Ovary (tissue), 9 donors: ENCODE measurements around the gene SNAP47. TPM values are rescaled to one million over a fixed set of nuclear protein-coding genes. Genes with fewer than 3 reads are reported as not detected.

Experiments
- DNase-seq, 5 donors: peaks; one replicate each; pipeline ENCODE4 v3.0.0-alpha.2; 2019 to 2020
- H3K27ac ChIP-seq, 2 donors: fragments of 200-600 bp; one replicate each; pipeline versions ENCODE4 v1.5.1 to v1.8.0; 2019 to 2022
- H3K27me3 ChIP-seq: fragments of 200-600 bp; one replicate; pipeline ENCODE4 v1.8.0; 2022
- H3K36me3 ChIP-seq: fragments of 200-600 bp; sonication (generic); one replicate; pipeline ENCODE4 v1.5.1; 2019
- H3K4me1 ChIP-seq: one replicate; pipeline ENCODE4 v1.8.1; 2013; ENCODE audit warnings: mild to moderate bottlenecking, moderate library complexity; ENCODE audit not compliant: insufficient read depth
- H3K4me3 ChIP-seq: fragments of 200-600 bp; sonication (generic); one replicate; pipeline ENCODE4 v1.5.1; 2017
- H3K9me3 ChIP-seq, 2 donors: fragments of 200-600 bp in 1 of 2; sonication (generic) in 1 of 2; one replicate each; pipeline versions ENCODE4 v1.5.1 to v1.8.1; 2013 to 2019; ENCODE audit warnings: mild to moderate bottlenecking in 1 of 2, moderate library complexity in 1 of 2
- EP300 ChIP-seq: sonication (generic); formaldehyde crosslinking; IDR thresholded peaks from one replicate; pipeline ENCODE4 v1.6.1; 2017; ENCODE audit warnings: antibody characterized with exemption
- POLR2A ChIP-seq: fragments of 450-650 bp; IDR thresholded peaks from one replicate; pipeline ENCODE4 v1.6.1; 2017; ENCODE audit warnings: antibody characterized with exemption, mild to moderate bottlenecking, moderate library complexity
- WGBS, 3 donors: extraction: QIAGEN DNeasy Blood & Tissue Kit in 1 of 3; methylation state at CpG; one replicate each; pipeline versions ENCODE4 v1.1.5 to v1.1.7; 2013 to 2017; 5-methylcytosine and 5-hydroxymethylcytosine counted together
- intact Hi-C, 4 donors: fragments of 100-400 bp; cut with DNase I; formaldehyde crosslinking; loops; one replicate each; pipeline versions ENCODE4 v1.11.0 to v1.15.1; 2022 to 2023
- polyA plus RNA-seq, 2 donors: library from polyadenylated mRNA; stranded (reverse); fragments of 200-250 nt in 1 of 2; fragments of 350-450 nt in 1 of 2; fragmentation: Illumina TruSeq in 1 of 2; extraction: RNeasy Lipid Tissue Mini Kit (QIAGEN cat#74804) in 1 of 2; gene quantifications; one replicate each; pipeline ENCODE4 v1.2.3, GENCODE V29; 2013 to 2014
- total RNA-seq, 7 donors: library from RNA; depleted of rRNA in 2 of 7; stranded (reverse); fragments of >200 nt in 2 of 7; fragmentation: NEBNext Ultra II Directional in 3 of 7; extraction: Animal tissue kit (Norgen Biotek cat#: 25700) in 3 of 7; gene quantifications; one replicate each; pipeline versions ENCODE4 v1.1.0 to v1.2.4, GENCODE V29; 2016 to 2023
- TF ChIP-seq, protein P1 (sequence below), 3 donors: fragments of 450-650 bp in 2 of 3; fragments of 200-600 bp in 1 of 3; IDR thresholded peaks; one replicate each; pipeline versions ENCODE4 v1.5.1 to v1.8.0; 2016 to 2022; ENCODE audit warnings: antibody characterized with exemption in 3 of 3, mild to moderate bottlenecking in 1 of 3
- donor health status: DM: no; HTN: no; CAD: no; lungs with moderate emphysema.
- donor health status: DM: no; HTN: no; CAD: no.
- donor health status: Bipolar disorder and iron deficiency.
- donor health status: DM: yes; HTN: yes; CAD: no.
- donor health status: DM: no; HTN: no; CAD: no.
- donor health status: DM: yes; HTN: yes; CAD: no.

SNAP47 gene
- total and polyA plus RNA-seq, 9 donors: 43.5 to 135 (median 83.9) TPM

DNA sequence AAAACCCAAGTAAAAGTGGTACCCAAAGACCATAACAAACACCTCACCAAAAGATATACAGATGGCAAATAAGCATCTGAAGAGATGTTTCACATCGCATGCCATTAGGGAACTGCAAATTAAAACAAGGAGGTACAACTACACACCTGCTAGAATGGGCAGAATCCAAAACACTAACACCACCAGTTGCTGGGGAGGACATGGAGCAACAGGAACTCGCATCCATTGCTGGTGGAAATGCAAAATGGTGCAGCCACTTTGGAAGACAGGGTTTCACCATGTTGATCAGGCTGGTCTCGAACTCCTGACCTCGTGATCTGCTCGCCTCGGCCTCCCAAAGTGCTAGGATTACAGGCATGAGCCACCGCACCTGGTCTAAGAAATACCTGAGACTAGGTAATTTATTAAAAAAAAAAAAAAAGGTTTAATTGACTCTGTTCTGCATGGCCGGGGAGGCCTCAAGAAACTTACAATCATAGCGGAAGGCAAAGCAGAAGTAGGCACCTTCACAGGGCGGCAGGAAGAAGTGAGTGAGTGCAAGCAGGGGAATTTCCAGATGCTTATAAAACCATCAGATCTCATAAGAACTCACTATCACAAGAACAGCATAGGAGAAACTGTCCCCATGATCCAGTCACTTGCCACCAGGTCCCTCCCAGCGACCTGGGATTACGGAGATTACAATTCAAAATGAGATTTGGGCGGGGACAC is 50.0 kb downstream of the SNAP47 start:
- peaks cover 17% of the 10 kb centered on the region for H3K4me1 ChIP-seq
- H3K27ac ChIP-seq: no peak overlapping the region
- TF ChIP-seq, protein P1, sequence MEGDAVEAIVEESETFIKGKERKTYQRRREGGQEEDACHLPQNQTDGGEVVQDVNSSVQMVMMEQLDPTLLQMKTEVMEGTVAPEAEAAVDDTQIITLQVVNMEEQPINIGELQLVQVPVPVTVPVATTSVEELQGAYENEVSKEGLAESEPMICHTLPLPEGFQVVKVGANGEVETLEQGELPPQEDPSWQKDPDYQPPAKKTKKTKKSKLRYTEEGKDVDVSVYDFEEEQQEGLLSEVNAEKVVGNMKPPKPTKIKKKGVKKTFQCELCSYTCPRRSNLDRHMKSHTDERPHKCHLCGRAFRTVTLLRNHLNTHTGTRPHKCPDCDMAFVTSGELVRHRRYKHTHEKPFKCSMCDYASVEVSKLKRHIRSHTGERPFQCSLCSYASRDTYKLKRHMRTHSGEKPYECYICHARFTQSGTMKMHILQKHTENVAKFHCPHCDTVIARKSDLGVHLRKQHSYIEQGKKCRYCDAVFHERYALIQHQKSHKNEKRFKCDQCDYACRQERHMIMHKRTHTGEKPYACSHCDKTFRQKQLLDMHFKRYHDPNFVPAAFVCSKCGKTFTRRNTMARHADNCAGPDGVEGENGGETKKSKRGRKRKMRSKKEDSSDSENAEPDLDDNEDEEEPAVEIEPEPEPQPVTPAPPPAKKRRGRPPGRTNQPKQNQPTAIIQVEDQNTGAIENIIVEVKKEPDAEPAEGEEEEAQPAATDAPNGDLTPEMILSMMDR (IDR thresholded peaks at IDR 0.05): no peak
- TF ChIP-seq POLR2A (no peak), EP300 (no peak)
- H3K4me3 ChIP-seq: no peak overlapping the region
- H3K36me3 ChIP-seq: no peaks in the 10 kb centered on the region
- no peaks in the 10 kb centered on the region for H3K27me3 ChIP-seq
- intact Hi-C loops: no loop called here
- no peaks in the 10 kb centered on the region for H3K9me3 ChIP-seq
- 91 to 94% (median 91%) methylated on average over 13 of the region's 13 CpGs for WGBS, 3 donors
- no peak for DNase-seq

GRCh38 chr1:227785805-227786671 is 50.8 kb downstream of the SNAP47 start:
- Histone ChIP-seq H3K27me3 (no peaks in the 10 kb centered on the region), H3K4me3 (no peak overlapping the region), H3K9me3 (no peaks in the 10 kb centered on the region), H3K36me3 (no peaks in the 10 kb centered on the region), H3K4me1 (peaks cover 17% of the 10 kb centered on the region), H3K27ac (no peak overlapping the region)
- intact Hi-C loops: no loop called here
- 32 to 52% (median 39%) methylated on average over 19 of the region's 19 CpGs for WGBS, 3 donors
- DNase-seq: no peak
- no peak for TF ChIP-seq EP300
- TF ChIP-seq POLR2A: no peak
- TF ChIP-seq, protein P1 (IDR thresholded peaks at IDR 0.05): no peak

GRCh38 chr1:227786673-227787512 is 51.7 kb downstream of the SNAP47 start:
- WGBS, 3 donors: 4 to 18% (median 8%) methylated on average over 38 to 45 of the region's 45 CpGs
- DNase-seq: peak in 2 of 5 donors; percentile 25 to 46
- TF ChIP-seq EP300 (no peak), POLR2A (no peak)
- TF ChIP-seq, protein P1 (IDR thresholded peaks at IDR 0.05): no peak
- Histone ChIP-seq H3K36me3 (no peaks in the 10 kb centered on the region), H3K9me3 (no peaks in the 10 kb centered on the region), H3K27ac (peak overlapping the region; percentile 17 to 76), H3K27me3 (no peaks in the 10 kb centered on the region), H3K4me3 (peak overlapping the region; percentile 41), H3K4me1 (peaks cover 17% of the 10 kb centered on the region)
- intact Hi-C loops: no loop called here
